ENCODE results near the gene HOXB9.
A peak's percentile ranks its signal among the peaks of the same experiment; 100 is the strongest.

Gene HOXB9

DNA sequence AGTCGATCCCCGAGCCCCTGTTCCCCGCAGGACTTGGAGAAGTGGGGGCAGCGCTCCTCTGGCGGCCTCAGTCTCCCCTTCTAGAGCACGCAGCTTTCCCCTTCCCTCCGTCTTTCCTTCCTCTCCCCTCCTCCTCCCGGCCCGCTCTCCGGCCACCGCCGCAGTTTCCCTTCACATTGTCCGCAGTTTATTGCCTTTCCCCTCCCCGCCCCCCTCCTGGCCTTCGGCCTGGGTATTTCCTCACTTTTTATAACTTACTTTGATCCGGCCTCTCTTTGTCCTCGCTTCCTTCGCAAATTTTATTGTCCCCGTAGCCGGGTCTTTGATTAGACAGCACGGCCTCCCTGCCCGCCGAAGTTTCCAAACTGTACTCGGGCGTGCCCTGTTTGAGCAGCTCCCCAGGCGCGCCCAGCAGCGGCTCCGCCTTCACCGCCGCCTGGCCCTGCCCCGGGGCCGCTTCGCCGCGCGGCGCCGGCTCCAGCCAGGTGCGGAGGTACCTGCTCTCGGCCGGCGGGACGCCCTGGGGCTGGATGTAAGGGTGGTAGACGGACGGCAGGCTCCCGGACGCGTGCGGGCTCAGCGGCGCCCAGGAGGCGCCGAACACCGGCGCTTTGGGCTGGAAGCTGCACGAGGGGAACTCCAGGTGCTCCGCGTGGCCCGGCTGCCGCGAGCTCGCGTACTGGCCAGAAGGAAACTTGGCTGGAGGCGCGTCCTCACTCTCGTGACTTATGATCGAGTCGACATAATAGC lies 488 bp downstream of the HOXB9 start:
- TF ChIP-seq JUND (IDR thresholded peaks at IDR 0.05; ENCODE audit: low read depth): no peak
- in situ Hi-C loops (cut with HindIII; ENCODE audit: low pct_unique_long_range_greater_than_20kb, low sequenced_read_pairs): no loop called here
- DNase-seq (ENCODE audit: low read depth in 1 of 2, low spot score in 1 of 2): peak; percentile 63 to 92

DNA sequence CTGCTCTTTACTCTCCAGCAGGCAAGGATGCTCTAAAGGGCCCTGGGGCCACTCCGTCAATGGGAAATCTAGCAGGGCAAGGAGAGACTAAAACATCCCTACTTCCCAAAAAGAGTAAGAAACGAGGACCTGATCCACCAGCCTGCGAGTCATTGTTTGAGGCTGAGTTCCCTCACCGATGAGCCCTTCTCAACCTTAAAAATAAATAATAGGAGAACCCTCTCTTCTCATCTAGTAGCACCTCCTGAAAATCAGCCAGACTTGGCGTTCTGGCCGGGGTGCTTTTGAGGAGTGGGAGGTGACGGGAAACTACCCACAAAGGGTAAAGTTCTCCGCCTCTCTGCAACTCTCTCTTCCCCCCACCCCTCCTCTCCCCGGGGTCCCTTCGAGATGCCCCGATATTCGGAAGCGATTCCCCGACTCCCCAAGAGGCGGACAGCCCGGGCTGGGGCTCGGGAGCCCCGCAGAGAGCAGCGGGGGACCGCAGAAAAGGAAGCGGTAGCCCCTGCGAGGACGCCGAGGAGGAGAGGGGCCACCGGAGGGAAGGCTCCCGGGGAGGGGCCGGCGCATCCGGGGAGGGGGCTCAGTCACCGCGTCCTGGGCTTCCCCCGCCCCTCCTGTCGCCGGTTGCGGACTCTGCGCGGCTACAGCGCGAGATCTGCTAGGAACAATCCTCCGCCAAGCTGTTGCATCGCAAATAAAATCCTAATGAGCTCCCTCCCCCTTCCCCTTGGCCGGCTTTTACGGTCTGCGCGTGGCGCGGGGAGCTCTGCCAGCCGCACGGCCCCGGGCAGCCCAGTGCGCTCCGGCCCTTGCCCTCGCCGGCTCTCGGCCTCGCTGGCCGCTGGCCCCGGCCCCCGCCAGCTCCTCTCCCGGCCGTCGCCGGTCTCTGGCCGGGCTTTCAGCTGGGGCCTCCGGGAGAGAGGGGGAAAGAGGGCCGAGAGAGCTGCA lies 1.3 kb downstream of the HOXB9 start:
- in situ Hi-C loops (cut with HindIII; ENCODE audit: low pct_unique_long_range_greater_than_20kb, low sequenced_read_pairs): no loop called here
- no peak for TF ChIP-seq JUND (IDR thresholded peaks at IDR 0.05; ENCODE audit: low read depth)
- peak; percentile 28 to 74 for DNase-seq (ENCODE audit: low read depth in 1 of 2, low spot score in 1 of 2)

DNA sequence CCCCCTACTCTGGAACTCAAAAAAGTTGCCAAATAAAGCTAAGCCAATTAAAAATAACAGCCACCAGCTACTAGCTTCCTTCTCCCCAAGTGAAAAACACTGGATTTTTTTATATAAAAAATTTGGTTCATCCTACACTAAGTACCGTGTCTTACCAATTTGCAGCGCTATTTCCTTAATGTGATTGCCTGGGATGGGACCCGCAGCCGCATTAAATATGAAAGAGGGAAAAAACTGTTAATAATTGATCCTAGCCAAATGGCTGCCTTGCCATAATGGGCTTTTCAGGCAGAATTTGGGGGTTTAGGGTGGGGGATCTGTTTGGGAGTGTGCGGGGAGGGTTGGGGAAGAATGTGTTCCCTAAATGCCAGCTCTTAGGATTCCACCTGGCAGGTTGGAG lies 2.0 kb downstream of the HOXB9 start:
- no peak for TF ChIP-seq JUND (IDR thresholded peaks at IDR 0.05; ENCODE audit: low read depth)
- no peak for DNase-seq (ENCODE audit: low read depth in 1 of 2, low spot score in 1 of 2)
- in situ Hi-C loops (cut with HindIII; ENCODE audit: low pct_unique_long_range_greater_than_20kb, low sequenced_read_pairs): no loop called here

DNA sequence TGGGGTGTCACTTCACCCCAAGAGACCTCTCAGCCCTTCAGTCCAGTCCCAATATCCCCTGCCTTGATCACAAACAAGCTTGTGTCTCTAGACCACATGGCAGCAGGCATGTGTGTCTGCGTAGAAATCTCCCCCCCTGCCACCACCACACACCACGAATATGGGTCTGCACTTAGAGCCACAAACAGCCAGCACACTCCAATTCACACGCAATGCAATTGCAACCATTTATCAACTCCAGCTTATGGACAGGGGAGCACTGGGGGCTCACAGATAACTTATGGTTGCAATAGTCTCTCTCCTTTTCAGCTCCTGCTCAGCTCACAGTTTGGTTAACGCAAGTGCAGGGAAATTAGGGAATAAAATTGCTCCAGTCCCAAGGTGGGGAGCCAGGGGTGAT lies 2.6 kb downstream of the HOXB9 start:
- no peak for DNase-seq (ENCODE audit: low read depth in 1 of 2, low spot score in 1 of 2)
- in situ Hi-C loops (cut with HindIII; ENCODE audit: low pct_unique_long_range_greater_than_20kb, low sequenced_read_pairs): no loop called here
- no peak for TF ChIP-seq JUND (IDR thresholded peaks at IDR 0.05; ENCODE audit: low read depth)

DNA sequence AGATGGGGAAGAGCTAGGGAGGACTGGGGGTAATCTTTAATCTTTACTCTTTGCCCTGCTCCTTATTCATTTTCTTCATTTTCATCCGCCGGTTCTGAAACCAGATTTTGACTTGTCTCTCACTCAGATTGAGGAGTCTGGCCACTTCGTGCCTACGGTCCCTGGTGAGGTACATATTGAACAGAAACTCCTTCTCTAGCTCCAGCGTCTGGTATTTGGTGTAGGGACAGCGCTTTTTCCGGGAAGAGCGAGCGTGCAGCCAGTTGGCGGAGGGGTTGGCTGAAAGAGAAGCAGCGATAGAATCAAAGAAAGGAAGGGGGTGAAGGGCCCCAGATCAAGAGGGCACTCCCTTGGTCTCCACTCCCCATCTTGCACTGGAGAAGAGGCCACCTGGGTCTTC lies 3.3 kb downstream of the HOXB9 start:
- in situ Hi-C loops (cut with HindIII; ENCODE audit: low pct_unique_long_range_greater_than_20kb, low sequenced_read_pairs): no loop called here
- no peak for TF ChIP-seq JUND (IDR thresholded peaks at IDR 0.05; ENCODE audit: low read depth)
- no peak for DNase-seq (ENCODE audit: low read depth in 1 of 2, low spot score in 1 of 2)

DNA sequence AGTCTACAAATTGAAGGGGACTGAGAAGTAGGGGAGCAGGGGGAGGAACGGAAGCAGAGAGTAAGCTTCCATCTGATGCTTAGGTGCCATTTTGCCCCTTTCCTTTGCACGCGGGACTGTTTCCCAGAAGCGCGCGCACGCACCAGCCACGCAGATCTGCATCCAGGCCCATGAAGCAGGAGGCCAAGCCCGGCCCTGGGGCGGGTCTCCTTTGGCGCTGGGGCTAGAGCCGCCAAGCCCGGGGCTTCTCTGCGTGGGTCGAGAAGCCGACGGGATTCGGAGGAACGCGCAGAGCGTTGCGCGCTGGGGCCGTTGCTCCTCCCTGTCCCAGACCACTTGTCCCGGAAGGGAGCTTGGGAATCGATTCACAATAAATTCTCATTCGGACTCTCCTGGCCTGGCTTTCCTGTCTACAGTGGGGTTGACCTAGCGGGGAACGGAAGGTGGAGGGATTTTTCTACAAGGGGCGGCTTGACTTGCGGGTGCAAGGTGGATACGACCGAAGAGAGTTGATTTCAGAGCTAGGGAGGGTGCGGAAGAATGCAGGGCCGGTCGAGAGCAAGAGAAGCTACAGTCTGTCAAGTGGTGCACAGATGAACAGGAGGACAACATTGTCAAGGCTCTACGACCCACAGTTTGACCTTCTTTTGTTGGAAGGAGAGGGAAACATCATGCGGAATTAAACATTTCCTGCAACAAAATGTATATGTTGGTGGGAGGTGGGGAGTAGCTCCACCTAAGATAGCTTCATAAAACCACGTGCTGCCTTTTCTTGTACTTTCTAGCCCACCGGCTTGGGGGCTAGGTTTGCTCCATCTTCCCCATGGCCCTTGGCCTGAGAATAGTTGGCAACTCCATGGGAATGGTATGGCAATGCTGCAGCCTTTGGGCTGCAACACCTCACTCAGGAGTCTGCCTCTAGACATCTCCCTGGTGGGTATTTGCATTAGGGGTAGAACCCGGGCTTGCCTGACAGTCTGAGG lies 4.5 kb downstream of the HOXB9 start:
- in situ Hi-C loops (cut with HindIII; ENCODE audit: low pct_unique_long_range_greater_than_20kb, low sequenced_read_pairs): no loop called here
- no peak for TF ChIP-seq JUND (IDR thresholded peaks at IDR 0.05; ENCODE audit: low read depth)
- no peak for DNase-seq (ENCODE audit: low read depth in 1 of 2, low spot score in 1 of 2)

DNA sequence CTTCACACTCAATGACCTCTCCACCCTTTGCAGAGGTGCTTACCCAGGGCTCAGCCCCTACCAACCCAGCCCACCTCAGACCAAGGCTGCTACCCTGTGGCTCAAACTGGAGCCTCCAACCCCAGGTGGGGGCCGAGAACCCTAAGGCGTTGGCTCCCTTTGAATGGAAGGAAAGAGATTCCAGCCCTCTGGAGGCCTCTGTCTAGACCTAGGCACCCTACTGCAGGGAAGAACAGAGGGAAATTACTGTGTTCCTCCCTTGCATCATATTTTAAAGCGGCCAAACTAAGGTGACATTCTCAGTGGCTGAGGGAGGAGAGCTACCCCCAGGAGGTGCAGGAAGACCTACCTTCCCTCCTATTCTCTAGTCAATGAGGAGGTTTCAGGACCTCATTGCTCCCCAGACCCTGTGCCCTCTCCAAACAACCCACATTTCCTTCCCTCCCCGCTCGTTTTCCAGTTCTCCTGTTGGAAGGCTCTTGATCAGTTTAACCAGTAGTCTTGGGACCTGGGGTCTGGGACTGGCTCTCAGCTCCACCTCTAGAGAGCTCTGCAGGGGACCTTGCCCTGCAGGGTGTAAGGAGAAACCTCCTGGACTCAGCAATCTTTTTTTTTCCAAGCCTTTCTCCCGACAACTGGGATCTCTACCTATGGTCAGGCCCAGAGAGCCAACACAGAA lies 5.6 kb downstream of the HOXB9 start:
- no peak for TF ChIP-seq JUND (IDR thresholded peaks at IDR 0.05; ENCODE audit: low read depth)
- in situ Hi-C loops (cut with HindIII; ENCODE audit: low pct_unique_long_range_greater_than_20kb, low sequenced_read_pairs): no loop called here
- DNase-seq (ENCODE audit: low read depth in 1 of 2, low spot score in 1 of 2): no peak

DNA sequence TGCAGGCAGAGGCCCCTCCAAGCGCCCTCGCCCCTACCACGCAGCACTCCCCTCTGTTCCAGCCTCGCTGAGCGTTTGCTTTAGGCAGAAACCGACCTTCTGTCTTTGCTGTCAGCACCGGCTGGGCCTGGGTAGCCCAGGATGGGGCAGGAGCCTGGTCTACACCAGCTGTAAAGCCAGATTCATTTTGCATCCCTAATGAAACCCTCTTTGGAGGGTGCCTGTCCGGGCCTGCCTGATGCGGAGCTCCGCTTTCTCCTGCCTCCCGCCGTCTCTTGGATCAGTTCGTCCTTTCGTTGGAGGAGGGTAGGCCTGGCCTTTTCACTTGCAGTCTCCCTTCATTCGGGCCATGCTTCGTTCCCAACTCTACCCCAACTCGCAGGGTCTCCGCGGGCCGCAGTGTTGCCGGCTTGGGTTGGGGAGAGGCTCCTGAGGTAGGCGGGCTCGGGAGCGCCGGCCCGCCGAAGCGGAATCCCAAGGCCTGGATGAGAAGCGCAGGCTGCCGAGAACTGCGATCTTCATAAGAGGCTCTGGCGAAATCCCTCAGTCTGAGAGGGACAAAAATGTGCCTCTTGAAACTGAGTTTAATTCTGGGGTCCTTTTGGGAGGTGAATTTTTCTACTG lies 6.2 kb downstream of the HOXB9 start:
- DNase-seq (ENCODE audit: low read depth in 1 of 2, low spot score in 1 of 2): no peak
- no peak for TF ChIP-seq JUND (IDR thresholded peaks at IDR 0.05; ENCODE audit: low read depth)
- in situ Hi-C loops (cut with HindIII; ENCODE audit: low pct_unique_long_range_greater_than_20kb, low sequenced_read_pairs): no loop called here

DNA sequence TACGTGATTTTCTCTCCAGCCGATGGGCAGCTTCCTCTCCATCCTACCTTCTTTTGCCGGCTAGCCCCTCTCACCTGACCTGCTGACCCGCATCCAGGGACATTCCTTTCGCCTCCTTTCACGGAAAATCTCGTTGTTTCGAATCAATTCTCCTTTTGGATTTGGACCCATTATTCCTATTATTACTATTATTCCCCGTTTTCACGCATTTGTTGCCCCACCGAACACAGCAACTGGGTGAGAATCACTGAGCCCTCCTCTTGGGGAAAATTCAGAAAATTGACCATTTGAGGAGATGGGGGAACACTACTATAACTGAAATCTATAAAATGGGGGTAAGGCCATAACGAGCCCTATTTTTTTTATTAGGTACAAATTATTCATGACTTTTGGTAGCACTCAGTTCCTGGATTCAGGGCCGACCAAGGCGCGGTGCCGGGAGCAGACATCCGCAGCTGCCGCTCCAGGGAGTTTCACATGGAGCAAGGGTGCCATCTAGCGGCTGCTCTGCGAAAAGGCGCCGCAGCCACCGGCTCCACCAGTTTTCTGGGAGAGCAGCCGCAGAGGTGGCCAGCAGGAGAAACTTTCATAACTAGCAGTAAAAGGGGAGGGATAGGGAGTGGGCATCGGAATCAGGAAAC lies 7.8 kb downstream of the HOXB9 start:
- in situ Hi-C loops (cut with HindIII; ENCODE audit: low pct_unique_long_range_greater_than_20kb, low sequenced_read_pairs): no loop called here
- DNase-seq (ENCODE audit: low read depth in 1 of 2, low spot score in 1 of 2): peak; percentile 89 to 100
- no peak for TF ChIP-seq JUND (IDR thresholded peaks at IDR 0.05; ENCODE audit: low read depth)

DNA sequence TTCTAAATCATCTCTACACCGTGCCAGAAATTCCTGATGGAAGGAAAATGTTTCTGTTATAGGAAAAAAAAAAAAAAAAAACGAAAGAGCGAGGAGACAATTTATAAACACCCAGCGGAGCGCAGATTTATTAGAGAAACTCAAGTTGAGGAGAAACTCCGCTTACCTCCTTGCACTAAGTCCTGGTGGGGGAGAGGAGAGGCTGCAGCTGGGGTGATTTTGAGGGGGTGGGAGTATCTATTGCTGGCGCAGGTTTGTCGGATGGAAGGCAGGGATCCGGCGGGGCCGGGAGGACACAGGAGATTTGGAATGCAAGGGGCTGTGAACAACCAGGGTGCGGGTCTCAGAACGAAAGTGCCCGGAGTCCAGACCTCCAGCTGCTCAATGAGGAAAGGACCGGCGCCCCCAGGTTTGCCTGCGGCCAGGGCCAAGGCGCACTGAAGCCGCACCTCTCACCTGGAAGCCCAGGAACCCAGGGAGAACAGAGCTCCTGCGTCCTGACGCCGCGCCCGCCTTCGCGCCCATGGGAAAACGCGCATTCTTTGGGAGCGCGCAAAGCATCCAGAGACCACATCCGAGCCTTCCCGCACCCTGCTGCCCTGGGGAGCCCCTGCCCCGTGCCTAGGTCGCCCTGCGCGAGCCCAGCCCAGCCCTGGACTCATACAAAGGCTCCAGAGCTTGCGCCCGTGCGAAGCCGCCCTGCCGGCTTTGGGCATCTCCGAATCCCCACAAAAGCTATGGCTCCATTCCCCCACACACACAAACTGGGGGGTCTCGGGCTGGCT lies 8.5 kb downstream of the HOXB9 start:
- DNase-seq (ENCODE audit: low read depth in 1 of 2, low spot score in 1 of 2): no peak
- TF ChIP-seq JUND (IDR thresholded peaks at IDR 0.05; ENCODE audit: low read depth): no peak
- in situ Hi-C loops (cut with HindIII; ENCODE audit: low pct_unique_long_range_greater_than_20kb, low sequenced_read_pairs): no loop called here
